GM23338 (cell line): ENCODE results near the gene MRPL2. TPM values are rescaled to one million over a fixed set of nuclear protein-coding genes. Genes with fewer than 3 reads are reported as not detected.
A peak's percentile ranks its signal among the peaks of the same experiment; 100 is the strongest.

ENCODE experiments used
- ATAC-seq: fragments of 200-7000 bp; cut with Tn5 transposase; 3 replicates; pipeline ENCODE4 v1.9.1; 2020
- DNase-seq: peaks from one replicate; pipeline ENCODE4 v3.0.0-alpha.2; 2015; ENCODE audit warnings: low spot score
- H2AFZ ChIP-seq: fragments of 200-600 bp; sonication (generic); 2 replicates; pipeline ENCODE4 v1.8.0; 2016; ENCODE audit warnings: antibody characterized with exemption, mild to moderate bottlenecking, moderate library complexity
- H3F3A ChIP-seq: fragments of 200-600 bp; sonication (generic); replicated peaks from 2 replicates; pipeline ENCODE4 v1.8.0; 2017; ENCODE audit warnings: antibody characterized with exemption, mixed run types, low read depth
- H3K27ac ChIP-seq: fragments of 200-600 bp; sonication (generic); 2 replicates; pipeline ENCODE4 v1.6.1; 2016; ENCODE audit warnings: low read depth
- H3K27me3 ChIP-seq: fragments of 200-600 bp; sonication (generic); 2 replicates; pipeline ENCODE4 v1.8.0; 2016; ENCODE audit warnings: mild to moderate bottlenecking, mixed run types, moderate library complexity; ENCODE audit not compliant: insufficient read depth
- H3K36me3 ChIP-seq: fragments of 200-600 bp; sonication (generic); 2 replicates; pipeline ENCODE4 v1.8.0; 2016; ENCODE audit warnings: mild to moderate bottlenecking; ENCODE audit not compliant: insufficient read depth
- H3K4me1 ChIP-seq: fragments of 200-600 bp; sonication (generic); 2 replicates; pipeline ENCODE4 v1.8.0; 2016; ENCODE audit warnings: mild to moderate bottlenecking, moderate library complexity; ENCODE audit not compliant: insufficient read depth
- H3K4me2 ChIP-seq: fragments of 200-600 bp; sonication (generic); 2 replicates; pipeline ENCODE4 v1.7.1; 2017; ENCODE audit warnings: mixed run types
- H3K4me3 ChIP-seq: fragments of 200-600 bp; sonication (generic); 2 replicates; pipeline ENCODE4 v1.6.1; 2016; ENCODE audit warnings: mixed run types
- H3K79me2 ChIP-seq: fragments of 200-600 bp; sonication (generic); replicated peaks from 2 replicates; pipeline ENCODE4 v1.8.0; 2017; ENCODE audit warnings: mild to moderate bottlenecking; ENCODE audit not compliant: insufficient read depth
- H3K9me2 ChIP-seq: fragments of 200-600 bp; sonication (generic); 2 replicates; pipeline ENCODE4 v1.8.0; 2017; ENCODE audit not compliant: insufficient read depth
- H4K20me1 ChIP-seq: fragments of 200-600 bp; sonication (generic); replicated peaks from 2 replicates; pipeline ENCODE4 v1.8.0; 2017; ENCODE audit warnings: mild to moderate bottlenecking; ENCODE audit not compliant: insufficient read depth
- H3K27ac Mint-ChIP-seq: 2 replicates; pipeline ENCODE4 v1.8.0; 2020; ENCODE audit warnings: inconsistent platforms, mild to moderate bottlenecking, moderate library complexity, mixed read lengths
- H3K27me3 Mint-ChIP-seq: 3 replicates; pipeline ENCODE4 v1.8.0; 2022; ENCODE audit warnings: low read depth, mild to moderate bottlenecking, moderate library complexity, mixed read lengths, inconsistent platforms; ENCODE audit not compliant: insufficient read depth, poor library complexity
- H3K36me3 Mint-ChIP-seq: 3 replicates; pipeline ENCODE4 v1.8.0; 2021; ENCODE audit warnings: low read depth, mild to moderate bottlenecking, inconsistent platforms, moderate library complexity, mixed read lengths
- H3K4me1 Mint-ChIP-seq: 3 replicates; pipeline ENCODE4 v1.8.0; 2020; ENCODE audit warnings: mild to moderate bottlenecking, inconsistent platforms, mixed read lengths
- H3K4me3 Mint-ChIP-seq: 3 replicates; pipeline ENCODE4 v1.8.0; 2021; ENCODE audit warnings: moderate library complexity, mild to moderate bottlenecking, inconsistent platforms, mixed read lengths
- H3K9me3 Mint-ChIP-seq: 3 replicates; pipeline ENCODE4 v1.8.0; 2020; ENCODE audit warnings: moderate library complexity, mild to moderate bottlenecking, inconsistent platforms, mixed read lengths
- CREB1 ChIP-seq: fragments of 250-450 bp; sonication (Bioruptor Pico); IDR thresholded peaks from 2 replicates; pipeline ENCODE4 v1.5.0; 2020; ENCODE audit warnings: low read depth, mild to moderate bottlenecking, moderate library complexity
- NANOG ChIP-seq: IDR thresholded peaks from 2 replicates; pipeline ENCODE4 v1.6.1; 2016; ENCODE audit warnings: antibody characterized with exemption, borderline replicate concordance
- POLR2AphosphoS5 ChIP-seq: IDR thresholded peaks from 2 replicates; pipeline ENCODE4 v1.6.1; 2016; ENCODE audit warnings: antibody characterized with exemption, low read depth
- STAT1 ChIP-seq: IDR thresholded peaks from one replicate; pipeline ENCODE4 v1.6.1; 2016; ENCODE audit warnings: antibody characterized with exemption; ENCODE audit not compliant: unreplicated experiment
- ZNF331 ChIP-seq: fragments of 250-450 bp; sonication (Bioruptor Pico); IDR thresholded peaks from 2 replicates; pipeline ENCODE4 v1.5.0; 2020; ENCODE audit warnings: low read depth, mild to moderate bottlenecking, moderate library complexity
- polyA plus RNA-seq: library from polyadenylated mRNA; unstranded; fragments of >200 nt; fragmentation: Nextera tagmentation; extraction: Ambion mirVana; gene quantifications from 2 replicates; pipeline ENCODE4 v1.2.1, GENCODE V29; 2016
- total RNA-seq: library from RNA; depleted of rRNA; stranded (reverse); fragments of >200 nt; shearing (Covaris generic); gene quantifications from 2 replicates; pipeline ENCODE4 v1.2.3, GENCODE V29; 2014
- TF ChIP-seq, protein P1 (sequence below), 2 experiments: fragments of 200-600 bp in 1 of 2; sonication (generic) in 1 of 2; conservative IDR thresholded peaks; 2 replicates each; pipeline versions ENCODE4 v1.5.1 to v1.6.1; 2016 to 2017; ENCODE audit warnings: antibody characterized with exemption in 2 of 2, low read depth in 2 of 2, mild to moderate bottlenecking in 2 of 2, moderate library complexity in 1 of 2
- TF ChIP-seq, protein P2 (sequence below): fragments of 250-450 bp; sonication (Bioruptor Pico); IDR thresholded peaks from 2 replicates; pipeline ENCODE4 v1.5.0; 2020; ENCODE audit warnings: mild to moderate bottlenecking, moderate library complexity
- TF ChIP-seq, protein P3 (sequence below): IDR thresholded peaks from 2 replicates; pipeline ENCODE4 v1.6.1; 2016; ENCODE audit warnings: antibody characterized with exemption
- TF ChIP-seq, protein P4 (sequence below): IDR thresholded peaks from one replicate; pipeline ENCODE4 v1.6.1; 2018; ENCODE audit warnings: antibody characterized with exemption; ENCODE audit not compliant: unreplicated experiment

Gene MRPL2
- total and polyA plus RNA-seq, 2 experiments from 2014 or later, result 32.3 to 128 TPM

DNA sequence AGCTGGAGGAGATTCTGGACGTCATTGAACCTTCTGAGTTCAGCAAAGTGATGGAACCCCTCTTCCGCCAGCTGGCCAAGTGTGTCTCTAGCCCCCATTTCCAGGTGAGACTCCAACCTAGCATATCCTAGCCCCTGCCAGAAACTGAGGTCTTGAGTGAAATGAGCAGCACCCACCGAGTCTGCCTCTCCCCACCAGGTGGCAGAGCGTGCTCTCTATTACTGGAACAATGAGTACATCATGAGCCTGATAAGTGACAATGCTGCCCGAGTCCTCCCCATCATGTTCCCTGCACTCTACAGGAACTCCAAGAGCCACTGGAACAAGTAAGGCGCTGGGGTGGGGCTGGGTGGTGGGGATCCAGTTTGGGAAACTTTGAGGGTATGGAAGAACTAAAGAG lies 50.1 kb downstream of the MRPL2 start:
- Mint-ChIP-seq H3K36me3 (peaks cover 70% of the 10 kb centered on the region), H3K27me3 (peaks cover 20% of the 10 kb centered on the region), H3K4me3 (no peak overlapping the region), H3K4me1 (peaks cover 19% of the 10 kb centered on the region), H3K27ac (no peak overlapping the region), H3K9me3 (no peaks in the 10 kb centered on the region)
- Histone ChIP-seq H3K79me2 (peaks cover 18% of the 10 kb centered on the region), H3K9me2 (no peaks in the 10 kb centered on the region), H3K27me3 (no peaks in the 10 kb centered on the region), H3K4me1 (peaks cover 7% of the 10 kb centered on the region; the same call in 1 of the 2 replicates), H3K27ac (no peak overlapping the region), H2AFZ (no peak overlapping the region), H3F3A (0 out of 2 replicates have a peak, but pooled peaks cover 21% of the 10 kb centered on the region), H4K20me1 (peaks cover 19% of the 10 kb centered on the region), H3K4me2 (no peak overlapping the region), H3K36me3 (peaks cover 13% of the 10 kb centered on the region; the same call in 1 of the 2 replicates), H3K4me3 (no peak overlapping the region)
- DNase-seq, result peak; percentile 50
- TF ChIP-seq, protein P1, sequence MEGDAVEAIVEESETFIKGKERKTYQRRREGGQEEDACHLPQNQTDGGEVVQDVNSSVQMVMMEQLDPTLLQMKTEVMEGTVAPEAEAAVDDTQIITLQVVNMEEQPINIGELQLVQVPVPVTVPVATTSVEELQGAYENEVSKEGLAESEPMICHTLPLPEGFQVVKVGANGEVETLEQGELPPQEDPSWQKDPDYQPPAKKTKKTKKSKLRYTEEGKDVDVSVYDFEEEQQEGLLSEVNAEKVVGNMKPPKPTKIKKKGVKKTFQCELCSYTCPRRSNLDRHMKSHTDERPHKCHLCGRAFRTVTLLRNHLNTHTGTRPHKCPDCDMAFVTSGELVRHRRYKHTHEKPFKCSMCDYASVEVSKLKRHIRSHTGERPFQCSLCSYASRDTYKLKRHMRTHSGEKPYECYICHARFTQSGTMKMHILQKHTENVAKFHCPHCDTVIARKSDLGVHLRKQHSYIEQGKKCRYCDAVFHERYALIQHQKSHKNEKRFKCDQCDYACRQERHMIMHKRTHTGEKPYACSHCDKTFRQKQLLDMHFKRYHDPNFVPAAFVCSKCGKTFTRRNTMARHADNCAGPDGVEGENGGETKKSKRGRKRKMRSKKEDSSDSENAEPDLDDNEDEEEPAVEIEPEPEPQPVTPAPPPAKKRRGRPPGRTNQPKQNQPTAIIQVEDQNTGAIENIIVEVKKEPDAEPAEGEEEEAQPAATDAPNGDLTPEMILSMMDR (conservative IDR thresholded peaks at IDR 0.05; ENCODE audit: low read depth in 2 of 2), result peak; percentile 48 to 64
- TF ChIP-seq CREB1 (CRISPR knock-in tag) (no peak), POLR2AphosphoS5 (no peak)
- ATAC-seq, result no peak

GRCh38 chr6:43007126-43007525 lies 52.1 kb downstream of the MRPL2 start:
- Histone ChIP-seq H3K9me2 (no peaks in the 10 kb centered on the region), H3K79me2 (peaks cover 8% of the 10 kb centered on the region), H3F3A (0 out of 2 replicates have a peak, but pooled peaks cover 12% of the 10 kb centered on the region), H3K4me1 (0 out of 2 replicates have a peak, but pooled peaks cover 5% of the 10 kb centered on the region), H3K27me3 (no peaks in the 10 kb centered on the region), H4K20me1 (peaks cover 12% of the 10 kb centered on the region), H3K4me3 (no peak overlapping the region), H2AFZ (no peak overlapping the region), H3K27ac (no peak overlapping the region), H3K36me3 (peaks cover 10% of the 10 kb centered on the region; the same call in 1 of the 2 replicates), H3K4me2 (no peak overlapping the region)
- H3K27me3 Mint-ChIP-seq, result peaks cover 5% of the 10 kb centered on the region
- no peak overlapping the region for H3K4me3 Mint-ChIP-seq
- H3K4me1 Mint-ChIP-seq, result peaks cover 9% of the 10 kb centered on the region
- ATAC-seq (no peak), DNase-seq (no peak)
- H3K27ac Mint-ChIP-seq, result no peak overlapping the region
- H3K36me3 Mint-ChIP-seq, result peaks cover 56% of the 10 kb centered on the region
- no peaks in the 10 kb centered on the region for H3K9me3 Mint-ChIP-seq
- TF ChIP-seq STAT1 (no peak), NANOG (no peak), POLR2AphosphoS5 (no peak), ZNF331 (CRISPR knock-in tag) (no peak), CREB1 (CRISPR knock-in tag) (no peak)
- TF ChIP-seq, protein P2, sequence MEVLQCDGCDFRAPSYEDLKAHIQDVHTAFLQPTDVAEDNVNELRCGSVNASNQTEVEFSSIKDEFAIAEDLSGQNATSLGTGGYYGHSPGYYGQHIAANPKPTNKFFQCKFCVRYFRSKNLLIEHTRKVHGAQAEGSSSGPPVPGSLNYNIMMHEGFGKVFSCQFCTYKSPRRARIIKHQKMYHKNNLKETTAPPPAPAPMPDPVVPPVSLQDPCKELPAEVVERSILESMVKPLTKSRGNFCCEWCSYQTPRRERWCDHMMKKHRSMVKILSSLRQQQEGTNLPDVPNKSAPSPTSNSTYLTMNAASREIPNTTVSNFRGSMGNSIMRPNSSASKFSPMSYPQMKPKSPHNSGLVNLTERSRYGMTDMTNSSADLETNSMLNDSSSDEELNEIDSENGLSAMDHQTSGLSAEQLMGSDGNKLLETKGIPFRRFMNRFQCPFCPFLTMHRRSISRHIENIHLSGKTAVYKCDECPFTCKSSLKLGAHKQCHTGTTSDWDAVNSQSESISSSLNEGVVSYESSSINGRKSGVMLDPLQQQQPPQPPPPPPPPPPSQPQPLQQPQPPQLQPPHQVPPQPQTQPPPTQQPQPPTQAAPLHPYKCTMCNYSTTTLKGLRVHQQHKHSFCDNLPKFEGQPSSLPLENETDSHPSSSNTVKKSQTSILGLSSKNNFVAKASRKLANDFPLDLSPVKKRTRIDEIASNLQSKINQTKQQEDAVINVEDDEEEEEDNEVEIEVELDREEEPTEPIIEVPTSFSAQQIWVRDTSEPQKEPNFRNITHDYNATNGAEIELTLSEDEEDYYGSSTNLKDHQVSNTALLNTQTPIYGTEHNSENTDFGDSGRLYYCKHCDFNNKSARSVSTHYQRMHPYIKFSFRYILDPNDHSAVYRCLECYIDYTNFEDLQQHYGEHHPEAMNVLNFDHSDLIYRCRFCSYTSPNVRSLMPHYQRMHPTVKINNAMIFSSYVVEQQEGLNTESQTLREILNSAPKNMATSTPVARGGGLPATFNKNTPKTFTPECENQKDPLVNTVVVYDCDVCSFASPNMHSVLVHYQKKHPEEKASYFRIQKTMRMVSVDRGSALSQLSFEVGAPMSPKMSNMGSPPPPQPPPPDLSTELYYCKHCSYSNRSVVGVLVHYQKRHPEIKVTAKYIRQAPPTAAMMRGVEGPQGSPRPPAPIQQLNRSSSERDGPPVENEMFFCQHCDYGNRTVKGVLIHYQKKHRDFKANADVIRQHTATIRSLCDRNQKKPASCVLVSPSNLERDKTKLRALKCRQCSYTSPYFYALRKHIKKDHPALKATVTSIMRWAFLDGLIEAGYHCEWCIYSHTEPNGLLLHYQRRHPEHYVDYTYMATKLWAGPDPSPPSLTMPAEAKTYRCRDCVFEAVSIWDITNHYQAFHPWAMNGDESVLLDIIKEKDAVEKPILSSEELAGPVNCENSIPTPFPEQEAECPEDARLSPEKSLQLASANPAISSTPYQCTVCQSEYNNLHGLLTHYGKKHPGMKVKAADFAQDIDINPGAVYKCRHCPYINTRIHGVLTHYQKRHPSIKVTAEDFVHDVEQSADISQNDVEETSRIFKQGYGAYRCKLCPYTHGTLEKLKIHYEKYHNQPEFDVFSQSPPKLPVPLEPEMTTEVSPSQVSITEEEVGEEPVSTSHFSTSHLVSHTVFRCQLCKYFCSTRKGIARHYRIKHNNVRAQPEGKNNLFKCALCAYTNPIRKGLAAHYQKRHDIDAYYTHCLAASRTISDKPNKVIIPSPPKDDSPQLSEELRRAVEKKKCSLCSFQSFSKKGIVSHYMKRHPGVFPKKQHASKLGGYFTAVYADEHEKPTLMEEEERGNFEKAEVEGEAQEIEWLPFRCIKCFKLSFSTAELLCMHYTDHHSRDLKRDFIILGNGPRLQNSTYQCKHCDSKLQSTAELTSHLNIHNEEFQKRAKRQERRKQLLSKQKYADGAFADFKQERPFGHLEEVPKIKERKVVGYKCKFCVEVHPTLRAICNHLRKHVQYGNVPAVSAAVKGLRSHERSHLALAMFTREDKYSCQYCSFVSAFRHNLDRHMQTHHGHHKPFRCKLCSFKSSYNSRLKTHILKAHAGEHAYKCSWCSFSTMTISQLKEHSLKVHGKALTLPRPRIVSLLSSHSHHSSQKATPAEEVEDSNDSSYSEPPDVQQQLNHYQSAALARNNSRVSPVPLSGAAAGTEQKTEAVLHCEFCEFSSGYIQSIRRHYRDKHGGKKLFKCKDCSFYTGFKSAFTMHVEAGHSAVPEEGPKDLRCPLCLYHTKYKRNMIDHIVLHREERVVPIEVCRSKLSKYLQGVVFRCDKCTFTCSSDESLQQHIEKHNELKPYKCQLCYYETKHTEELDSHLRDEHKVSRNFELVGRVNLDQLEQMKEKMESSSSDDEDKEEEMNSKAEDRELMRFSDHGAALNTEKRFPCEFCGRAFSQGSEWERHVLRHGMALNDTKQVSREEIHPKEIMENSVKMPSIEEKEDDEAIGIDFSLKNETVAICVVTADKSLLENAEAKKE, result no peak
- TF ChIP-seq, protein P3, sequence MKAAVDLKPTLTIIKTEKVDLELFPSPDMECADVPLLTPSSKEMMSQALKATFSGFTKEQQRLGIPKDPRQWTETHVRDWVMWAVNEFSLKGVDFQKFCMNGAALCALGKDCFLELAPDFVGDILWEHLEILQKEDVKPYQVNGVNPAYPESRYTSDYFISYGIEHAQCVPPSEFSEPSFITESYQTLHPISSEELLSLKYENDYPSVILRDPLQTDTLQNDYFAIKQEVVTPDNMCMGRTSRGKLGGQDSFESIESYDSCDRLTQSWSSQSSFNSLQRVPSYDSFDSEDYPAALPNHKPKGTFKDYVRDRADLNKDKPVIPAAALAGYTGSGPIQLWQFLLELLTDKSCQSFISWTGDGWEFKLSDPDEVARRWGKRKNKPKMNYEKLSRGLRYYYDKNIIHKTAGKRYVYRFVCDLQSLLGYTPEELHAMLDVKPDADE, result no peak
- TF ChIP-seq, protein P4, sequence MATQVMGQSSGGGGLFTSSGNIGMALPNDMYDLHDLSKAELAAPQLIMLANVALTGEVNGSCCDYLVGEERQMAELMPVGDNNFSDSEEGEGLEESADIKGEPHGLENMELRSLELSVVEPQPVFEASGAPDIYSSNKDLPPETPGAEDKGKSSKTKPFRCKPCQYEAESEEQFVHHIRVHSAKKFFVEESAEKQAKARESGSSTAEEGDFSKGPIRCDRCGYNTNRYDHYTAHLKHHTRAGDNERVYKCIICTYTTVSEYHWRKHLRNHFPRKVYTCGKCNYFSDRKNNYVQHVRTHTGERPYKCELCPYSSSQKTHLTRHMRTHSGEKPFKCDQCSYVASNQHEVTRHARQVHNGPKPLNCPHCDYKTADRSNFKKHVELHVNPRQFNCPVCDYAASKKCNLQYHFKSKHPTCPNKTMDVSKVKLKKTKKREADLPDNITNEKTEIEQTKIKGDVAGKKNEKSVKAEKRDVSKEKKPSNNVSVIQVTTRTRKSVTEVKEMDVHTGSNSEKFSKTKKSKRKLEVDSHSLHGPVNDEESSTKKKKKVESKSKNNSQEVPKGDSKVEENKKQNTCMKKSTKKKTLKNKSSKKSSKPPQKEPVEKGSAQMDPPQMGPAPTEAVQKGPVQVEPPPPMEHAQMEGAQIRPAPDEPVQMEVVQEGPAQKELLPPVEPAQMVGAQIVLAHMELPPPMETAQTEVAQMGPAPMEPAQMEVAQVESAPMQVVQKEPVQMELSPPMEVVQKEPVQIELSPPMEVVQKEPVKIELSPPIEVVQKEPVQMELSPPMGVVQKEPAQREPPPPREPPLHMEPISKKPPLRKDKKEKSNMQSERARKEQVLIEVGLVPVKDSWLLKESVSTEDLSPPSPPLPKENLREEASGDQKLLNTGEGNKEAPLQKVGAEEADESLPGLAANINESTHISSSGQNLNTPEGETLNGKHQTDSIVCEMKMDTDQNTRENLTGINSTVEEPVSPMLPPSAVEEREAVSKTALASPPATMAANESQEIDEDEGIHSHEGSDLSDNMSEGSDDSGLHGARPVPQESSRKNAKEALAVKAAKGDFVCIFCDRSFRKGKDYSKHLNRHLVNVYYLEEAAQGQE, result no peak
